ENCODE measurements around the gene CELA3A.

Gene CELA3A

DNA sequence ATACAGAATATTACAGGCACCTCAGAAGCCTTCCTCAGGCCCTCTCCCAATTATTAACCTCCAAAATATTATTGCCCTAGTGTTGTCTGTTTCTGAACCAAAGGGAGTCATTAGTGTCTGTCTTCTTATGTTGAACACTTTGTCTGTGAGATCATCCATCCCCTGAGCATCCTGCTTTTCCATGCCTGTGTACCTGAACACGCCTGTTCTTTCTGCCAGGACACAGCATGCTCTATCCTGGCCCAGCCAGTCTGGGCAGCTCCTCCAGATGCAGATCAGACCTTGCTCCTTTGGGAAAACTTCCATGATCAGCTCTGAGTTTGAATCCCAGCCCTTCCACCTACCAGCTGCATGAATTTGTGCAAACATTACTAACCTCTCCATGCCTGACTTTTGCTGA is 40.0 kb downstream of the CELA3A start:
- DNase-seq (ENCODE audit: insufficient read length, low spot score) = no peak
- TF ChIP-seq, protein P1, sequence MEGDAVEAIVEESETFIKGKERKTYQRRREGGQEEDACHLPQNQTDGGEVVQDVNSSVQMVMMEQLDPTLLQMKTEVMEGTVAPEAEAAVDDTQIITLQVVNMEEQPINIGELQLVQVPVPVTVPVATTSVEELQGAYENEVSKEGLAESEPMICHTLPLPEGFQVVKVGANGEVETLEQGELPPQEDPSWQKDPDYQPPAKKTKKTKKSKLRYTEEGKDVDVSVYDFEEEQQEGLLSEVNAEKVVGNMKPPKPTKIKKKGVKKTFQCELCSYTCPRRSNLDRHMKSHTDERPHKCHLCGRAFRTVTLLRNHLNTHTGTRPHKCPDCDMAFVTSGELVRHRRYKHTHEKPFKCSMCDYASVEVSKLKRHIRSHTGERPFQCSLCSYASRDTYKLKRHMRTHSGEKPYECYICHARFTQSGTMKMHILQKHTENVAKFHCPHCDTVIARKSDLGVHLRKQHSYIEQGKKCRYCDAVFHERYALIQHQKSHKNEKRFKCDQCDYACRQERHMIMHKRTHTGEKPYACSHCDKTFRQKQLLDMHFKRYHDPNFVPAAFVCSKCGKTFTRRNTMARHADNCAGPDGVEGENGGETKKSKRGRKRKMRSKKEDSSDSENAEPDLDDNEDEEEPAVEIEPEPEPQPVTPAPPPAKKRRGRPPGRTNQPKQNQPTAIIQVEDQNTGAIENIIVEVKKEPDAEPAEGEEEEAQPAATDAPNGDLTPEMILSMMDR (IDR thresholded peaks at IDR 0.05; ENCODE audit: insufficient read depth, missing control alignments) = no peak
- no peak for FAIRE-seq

- FAIRE-seq (no peak), DNase-seq (ENCODE audit: insufficient read length, low spot score) (no peak)
These were observed 41.8 kb downstream of the CELA3A start for GRCh38 chr1:22043198-22043769.

DNA sequence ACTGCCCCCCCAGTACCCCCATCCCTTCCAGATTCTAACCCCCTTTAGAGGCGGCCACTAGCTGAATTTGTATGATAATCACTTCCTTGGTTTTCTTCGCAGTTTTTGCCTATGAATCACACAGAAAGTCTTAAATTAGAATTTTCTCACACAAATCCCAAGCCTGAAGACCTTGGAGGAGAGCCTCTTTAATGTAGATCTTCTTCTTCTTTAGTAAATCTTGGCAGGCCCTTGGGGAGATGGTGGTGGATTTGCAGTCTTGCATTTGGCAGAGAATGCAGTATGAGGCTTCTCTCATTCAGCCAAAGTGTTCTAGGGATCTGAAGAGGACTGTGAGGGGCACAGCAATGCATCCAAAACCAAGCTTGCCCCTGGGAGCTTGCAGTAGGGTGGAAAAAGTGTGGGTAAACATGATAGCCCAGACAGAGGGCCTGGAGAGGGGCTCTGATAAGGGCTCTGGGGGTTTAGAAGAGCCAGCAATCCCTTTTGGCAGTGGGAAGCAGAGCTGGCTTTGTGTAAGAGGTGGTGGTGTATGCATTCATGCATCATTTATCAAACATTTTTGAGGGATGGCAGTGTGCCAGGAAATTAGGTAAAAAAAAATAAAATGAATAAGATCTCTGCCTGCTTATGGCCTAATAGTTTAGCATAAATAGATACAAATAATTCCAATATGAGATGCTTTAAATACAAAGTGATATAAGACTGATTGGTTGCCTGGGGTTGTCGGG is 43.4 kb downstream of the CELA3A start:
- DNase-seq (ENCODE audit: insufficient read length, low spot score) (no peak), FAIRE-seq (no peak)
- TF ChIP-seq, protein P1 (IDR thresholded peaks at IDR 0.05; ENCODE audit: insufficient read depth, missing control alignments) = no peak

More at GRCh38 chr1:22043198-22043769, 41.8 kb downstream of the CELA3A start:
- TF ChIP-seq, protein P1 (IDR thresholded peaks at IDR 0.05; ENCODE audit: insufficient read depth, missing control alignments) = no peak

DNA sequence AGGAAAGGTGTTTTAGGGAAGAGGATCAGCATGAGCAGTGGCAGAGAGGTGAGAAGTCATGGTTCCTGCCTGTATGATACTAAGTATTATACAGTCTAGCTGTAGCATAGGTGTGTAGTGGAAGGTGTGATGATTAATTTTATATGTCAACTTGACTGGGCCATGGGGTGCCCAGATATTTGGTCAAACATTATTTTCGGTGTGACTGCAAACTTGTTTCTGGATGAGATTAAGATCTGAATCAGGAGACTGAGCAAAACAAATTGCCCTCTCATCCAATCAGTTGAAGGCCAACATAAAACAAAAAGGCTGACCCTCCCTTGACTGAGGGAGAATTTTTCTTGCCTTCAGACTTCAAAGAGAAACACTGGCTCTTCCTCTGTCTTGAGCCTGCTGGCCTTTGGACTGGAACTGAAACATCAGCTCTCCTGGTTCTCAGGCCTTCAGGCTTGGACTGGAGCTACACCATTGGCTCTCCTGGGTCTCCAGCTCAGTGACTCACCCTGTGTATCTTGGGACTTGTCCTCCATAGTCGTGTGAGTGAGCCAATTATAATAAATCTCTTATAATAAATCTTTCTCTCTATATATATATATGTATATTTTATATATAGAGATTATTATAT is 44.3 kb downstream of the CELA3A start:
- TF ChIP-seq, protein P1 (IDR thresholded peaks at IDR 0.05; ENCODE audit: insufficient read depth, missing control alignments) = no peak
- FAIRE-seq (no peak), DNase-seq (ENCODE audit: insufficient read length, low spot score) (no peak)

- no peak for FAIRE-seq
- TF ChIP-seq, protein P1 (IDR thresholded peaks at IDR 0.05; ENCODE audit: insufficient read depth, missing control alignments) = no peak
- no peak for DNase-seq (ENCODE audit: insufficient read length, low spot score)
These were observed 47.1 kb downstream of the CELA3A start for GRCh38 chr1:22048351-22049192.

DNA sequence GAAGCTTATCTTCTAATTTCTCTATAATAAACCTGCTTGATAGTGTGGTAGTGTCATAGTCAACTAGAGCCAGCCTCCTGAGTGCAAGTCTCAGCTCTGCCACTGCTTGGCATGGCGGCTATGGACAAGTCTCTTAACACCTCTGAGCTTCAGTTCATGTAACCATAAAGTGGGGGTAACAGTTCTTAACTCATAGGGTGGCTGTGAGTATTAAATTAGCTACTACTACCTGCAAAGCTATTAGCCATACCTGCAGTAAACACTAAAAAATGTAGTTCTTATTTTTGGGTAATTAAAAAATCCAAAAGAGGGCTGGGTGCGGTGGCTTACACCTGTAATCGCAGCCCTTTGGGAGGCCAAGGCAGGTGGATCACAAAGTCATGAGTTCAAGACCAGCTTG is 48.9 kb downstream of the CELA3A start:
- TF ChIP-seq, protein P1 (IDR thresholded peaks at IDR 0.05; ENCODE audit: insufficient read depth, missing control alignments) = no peak
- no peak for FAIRE-seq
- DNase-seq (ENCODE audit: insufficient read length, low spot score) = no peak
